GM18498 (cell line): Measurements from ENCODE around the gene MATN4.
"Not testable (repeated sequence)": the region's sequence is repeated elsewhere in the genome, so short reads cannot be mapped to it uniquely, and the experiment has no call there.

Source experiments
- ATAC-seq: cut with Tn5 transposase; IDR thresholded peaks from one replicate; pipeline ENCODE4 v1.9.1; 2021; ENCODE audit warnings: mild to moderate bottlenecking, moderate library complexity; ENCODE audit not compliant: unreplicated experiment

The MATN4 gene, protein sequence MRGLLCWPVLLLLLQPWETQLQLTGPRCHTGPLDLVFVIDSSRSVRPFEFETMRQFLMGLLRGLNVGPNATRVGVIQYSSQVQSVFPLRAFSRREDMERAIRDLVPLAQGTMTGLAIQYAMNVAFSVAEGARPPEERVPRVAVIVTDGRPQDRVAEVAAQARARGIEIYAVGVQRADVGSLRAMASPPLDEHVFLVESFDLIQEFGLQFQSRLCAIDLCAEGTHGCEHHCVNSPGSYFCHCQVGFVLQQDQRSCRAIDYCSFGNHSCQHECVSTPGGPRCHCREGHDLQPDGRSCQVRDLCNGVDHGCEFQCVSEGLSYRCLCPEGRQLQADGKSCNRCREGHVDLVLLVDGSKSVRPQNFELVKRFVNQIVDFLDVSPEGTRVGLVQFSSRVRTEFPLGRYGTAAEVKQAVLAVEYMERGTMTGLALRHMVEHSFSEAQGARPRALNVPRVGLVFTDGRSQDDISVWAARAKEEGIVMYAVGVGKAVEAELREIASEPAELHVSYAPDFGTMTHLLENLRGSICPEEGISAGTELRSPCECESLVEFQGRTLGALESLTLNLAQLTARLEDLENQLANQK

DNA sequence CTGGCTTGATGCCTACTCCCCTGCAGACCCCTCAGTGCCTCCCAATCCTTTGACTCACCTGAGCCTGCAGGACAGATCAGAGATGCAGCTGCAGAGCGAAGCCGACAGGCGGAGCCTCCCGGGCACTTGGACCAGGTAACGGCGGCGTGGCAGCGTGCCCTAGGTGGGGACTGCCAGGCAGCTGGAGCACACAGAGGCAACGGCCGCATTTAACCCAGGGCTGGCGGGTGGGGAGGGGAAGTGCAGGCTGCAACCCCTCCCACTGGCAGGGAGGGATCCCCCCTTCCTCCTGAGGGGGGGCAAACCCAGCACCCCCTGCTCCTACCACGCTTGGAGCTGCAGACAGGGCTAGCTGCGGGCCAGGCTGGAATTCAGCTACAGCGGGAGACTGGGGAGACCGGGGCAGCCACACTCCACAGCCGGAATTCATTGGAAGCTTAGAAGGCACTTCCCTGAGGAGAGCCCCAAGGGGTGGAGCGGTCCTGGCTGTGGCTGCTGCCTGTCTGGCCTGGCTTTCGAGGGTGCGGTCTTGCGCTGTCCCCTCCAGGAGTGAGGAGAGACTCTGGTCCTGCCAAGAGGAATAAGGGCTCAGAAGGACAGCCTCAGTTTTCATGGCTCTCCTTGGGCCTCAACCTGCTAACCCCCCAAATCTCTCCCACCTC is at the start of gene MATN4:
TSS of gene MATN4 (minus strand) at position 183 of the 662 bp plus-strand sequence. CDS start 2,717 bp downstream, outside the sequence.
- ATAC-seq = no peak

DNA sequence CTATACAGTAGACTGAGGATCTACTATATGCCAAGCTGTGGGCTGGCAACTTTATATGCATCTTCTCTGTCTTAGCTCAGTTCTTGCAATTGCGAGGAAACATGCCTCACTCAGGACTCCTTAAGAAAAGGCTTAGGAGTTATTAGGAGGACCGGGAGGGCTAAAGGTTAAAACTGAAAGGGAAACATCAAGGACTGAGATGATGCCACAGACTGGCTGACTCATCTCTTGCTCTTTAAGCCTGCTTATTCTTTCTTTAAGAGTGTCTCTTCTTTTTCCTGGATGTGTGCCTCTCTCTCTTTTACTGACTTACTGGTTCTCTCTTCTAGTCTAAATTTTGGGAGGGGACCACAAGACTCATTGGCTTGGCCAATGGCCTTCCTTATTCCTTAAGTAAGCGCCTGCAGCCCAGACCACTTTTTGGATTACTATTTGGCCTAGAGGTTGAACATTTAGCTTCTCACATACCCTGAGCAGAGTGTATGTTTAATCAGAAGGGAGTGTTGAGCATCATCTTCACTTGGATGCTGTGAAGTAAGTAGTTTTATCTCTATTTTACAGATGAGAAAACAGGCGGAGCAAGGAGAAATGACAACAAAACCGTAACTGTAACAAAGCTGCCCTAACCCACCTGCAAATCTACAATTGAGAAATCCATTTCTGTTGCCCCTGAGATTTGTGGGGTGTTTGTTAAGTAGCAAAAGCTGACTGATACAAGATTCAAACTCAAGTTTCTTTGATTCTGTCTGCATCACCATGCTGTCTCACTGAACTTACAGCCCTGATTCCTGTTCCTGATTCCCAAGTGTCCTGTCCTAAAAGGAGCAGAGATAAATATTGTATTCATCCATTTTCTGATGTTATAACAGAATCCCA is 47.3 kb upstream of the MATN4 start:
- no peak for ATAC-seq

DNA sequence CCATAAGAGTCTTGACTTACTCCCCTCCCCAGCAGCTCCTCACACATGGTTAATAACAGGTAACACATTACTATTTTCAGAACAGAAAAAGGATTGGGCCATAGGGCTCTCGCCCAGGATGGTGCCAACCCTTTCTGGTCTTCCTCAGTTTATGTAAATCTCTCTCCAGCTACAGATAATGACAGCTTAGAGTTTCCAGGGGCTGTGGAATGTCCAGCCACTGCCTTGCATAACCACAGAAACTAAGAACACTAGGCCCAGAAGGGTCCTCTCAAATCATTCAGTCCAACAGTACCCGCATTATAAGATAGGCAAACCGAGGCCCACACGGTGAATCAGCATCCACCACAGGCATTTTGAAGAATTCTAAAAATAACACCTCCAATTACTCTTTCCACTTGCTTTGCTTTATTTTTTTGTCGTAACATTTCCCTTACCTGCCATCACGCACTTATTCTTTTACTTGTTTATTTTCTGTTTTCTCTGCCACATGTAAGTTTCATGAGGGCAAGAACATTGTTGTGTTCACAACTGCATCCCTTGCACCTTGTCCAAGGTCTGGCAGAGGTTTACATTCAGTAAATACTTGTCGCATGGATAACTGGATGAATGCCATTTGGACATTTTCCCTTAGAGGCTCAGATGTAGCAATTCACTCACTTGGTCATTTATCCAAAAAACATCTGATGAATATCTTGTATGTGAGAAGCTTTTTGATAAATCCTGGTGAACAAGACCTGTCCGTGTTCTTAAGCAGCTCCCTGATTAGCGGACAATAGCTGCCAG is 46.5 kb upstream of the MATN4 start:
- ATAC-seq = no peak

DNA sequence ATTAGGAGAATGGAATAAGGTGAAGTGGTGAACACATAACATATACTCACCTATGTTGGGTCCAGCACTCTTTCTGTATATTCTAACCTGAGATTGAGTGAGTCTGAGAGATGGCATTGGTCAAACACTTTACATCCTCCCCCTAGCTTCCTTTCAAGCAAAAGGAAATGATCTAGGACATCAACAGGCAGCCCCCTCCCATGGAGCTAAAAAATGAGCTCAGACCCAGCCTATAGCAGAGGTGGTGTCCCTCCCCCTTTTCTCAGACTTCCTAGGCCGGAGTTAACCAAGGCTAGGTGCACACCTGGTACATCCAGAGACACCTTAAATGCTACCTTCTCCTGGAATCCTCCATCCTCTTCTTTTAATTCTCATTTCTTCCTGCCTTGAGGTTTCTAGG is 45.6 kb upstream of the MATN4 start:
- ATAC-seq = no peak

DNA sequence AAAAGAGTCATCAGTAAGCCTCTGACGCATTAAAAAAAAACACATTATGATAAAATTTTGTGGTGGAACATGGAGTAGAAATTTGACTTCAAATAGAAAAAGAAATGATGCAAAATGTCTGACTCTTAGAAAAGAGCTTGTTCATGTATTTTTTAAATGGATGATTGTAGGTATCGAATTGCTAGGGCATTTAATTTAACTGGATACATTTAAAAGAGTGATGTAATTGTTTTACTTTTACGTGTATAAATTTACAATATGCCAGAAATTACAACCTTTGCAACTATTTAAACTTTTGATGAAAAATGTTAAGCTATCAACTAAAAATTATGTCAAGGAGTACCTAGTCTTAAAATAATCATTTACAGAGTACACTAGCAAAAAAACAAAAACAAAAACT is 44.6 kb upstream of the MATN4 start:
- no peak for ATAC-seq

DNA sequence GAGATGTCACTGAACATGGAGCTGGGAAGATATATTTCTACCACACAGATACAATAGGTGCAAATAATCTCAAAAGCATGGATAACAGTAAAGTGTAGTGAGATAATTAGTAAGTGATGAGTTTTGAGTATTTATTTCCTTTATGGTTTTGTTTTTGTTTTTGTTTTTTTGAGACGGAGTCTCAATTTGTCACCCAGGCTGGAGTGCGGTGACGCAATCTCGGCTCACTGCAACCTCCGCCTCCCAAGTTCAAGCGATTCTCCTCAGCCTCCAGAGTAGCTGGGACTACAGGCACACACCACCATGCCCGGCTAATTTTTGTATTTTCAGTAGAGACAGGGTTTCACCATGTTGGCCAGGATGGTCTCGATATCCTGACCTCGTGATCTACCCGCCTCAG is 42.7 kb upstream of the MATN4 start:
- ATAC-seq = not testable (repeated sequence)

DNA sequence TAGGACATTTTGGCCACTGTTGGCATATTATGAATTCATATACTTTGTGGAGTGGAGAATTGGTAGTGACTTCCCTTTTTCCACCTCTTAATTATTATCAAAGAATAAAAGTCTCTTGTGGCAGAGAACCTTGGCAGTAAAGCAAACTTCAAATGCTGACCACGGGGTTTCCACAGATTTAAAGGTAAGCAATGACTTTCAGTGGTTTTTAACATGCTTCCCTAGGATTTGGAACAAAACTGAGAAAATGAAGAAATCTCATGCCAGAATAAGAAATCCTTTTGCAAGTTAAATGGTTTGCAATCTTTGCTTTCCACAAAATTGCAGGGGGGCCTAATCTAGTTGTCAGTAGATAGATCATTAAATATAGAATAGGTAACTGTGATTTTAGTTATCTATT is 42.1 kb upstream of the MATN4 start:
- ATAC-seq = no peak

DNA sequence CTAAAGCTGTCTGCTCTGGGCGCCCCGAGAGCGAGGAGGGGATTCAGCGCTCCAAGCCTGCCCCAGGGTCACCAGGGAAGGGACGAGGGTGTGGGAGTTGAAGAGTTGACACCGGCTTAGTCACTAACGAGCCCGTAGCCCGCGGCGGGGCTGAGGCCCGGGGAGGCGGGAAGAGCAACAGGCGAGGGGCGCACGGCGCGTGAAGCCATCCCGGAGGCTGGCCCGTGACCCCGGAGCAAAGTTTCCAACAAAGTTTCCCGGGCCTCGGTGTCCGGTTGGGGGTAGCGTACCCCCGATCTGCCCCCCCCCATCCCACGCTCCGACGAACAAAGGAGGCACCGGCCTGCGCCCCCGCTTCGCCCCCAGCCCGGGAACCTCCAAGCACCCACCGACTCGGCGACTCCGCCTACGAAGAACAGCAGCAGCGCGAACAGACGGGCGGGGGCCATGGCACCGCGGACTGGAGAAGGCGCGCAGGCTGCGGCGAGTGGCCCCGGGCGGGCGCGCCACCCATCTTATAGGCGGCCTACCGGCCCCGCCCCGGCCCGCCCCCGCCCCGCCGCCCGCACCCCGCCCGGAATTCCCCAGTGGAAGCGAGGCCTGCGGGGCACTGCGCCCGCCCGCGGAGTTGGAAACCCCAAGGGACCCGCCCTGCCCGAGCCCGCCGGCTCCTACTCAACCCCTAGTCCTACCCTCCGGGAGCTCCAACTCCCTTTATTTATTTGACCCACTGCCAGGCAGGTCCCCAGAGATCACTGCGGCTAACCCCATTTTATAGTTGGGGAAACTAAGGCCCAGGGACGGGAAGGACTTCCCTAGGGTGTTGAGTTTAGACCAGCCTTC is 40.1 kb upstream of the MATN4 start, which contains the start of gene SDC4:
TSS of gene SDC4 (minus strand) at position 489 of the 843 bp plus-strand sequence. CDS start at position 449, 40 bp downstream.
- peak; percentile 53 for ATAC-seq

DNA sequence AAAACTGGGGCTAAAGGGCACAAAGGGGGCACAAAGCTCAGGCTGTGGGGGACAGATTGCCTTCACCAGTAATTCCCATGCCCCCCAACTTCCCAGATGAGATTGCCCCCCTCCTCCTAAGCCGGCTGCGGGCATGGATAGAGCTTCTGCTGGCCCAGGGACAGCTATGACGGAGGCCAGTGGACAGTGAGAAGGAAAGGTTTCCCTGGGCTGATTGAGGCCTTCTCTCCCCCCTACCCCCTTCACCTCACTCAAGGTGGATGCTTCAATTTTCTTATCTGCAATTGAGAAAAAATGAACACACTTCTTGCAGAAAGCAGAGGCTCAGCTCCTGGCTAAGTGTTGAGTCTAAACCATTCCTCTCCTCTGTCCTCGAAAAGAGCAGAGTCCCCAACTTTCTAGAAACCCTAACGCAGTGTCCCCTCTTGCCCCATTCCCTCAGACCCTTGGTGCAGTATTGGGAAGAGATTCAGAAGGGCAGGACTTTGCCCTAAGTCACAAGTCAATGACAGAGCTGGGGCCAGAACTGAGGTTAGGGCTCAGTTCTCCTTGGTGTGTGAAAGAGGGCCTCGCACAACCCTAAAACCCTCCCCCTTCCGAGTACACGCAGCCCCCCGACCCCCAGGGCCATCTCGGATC is 39.3 kb upstream of the MATN4 start:
- ATAC-seq = no peak

DNA sequence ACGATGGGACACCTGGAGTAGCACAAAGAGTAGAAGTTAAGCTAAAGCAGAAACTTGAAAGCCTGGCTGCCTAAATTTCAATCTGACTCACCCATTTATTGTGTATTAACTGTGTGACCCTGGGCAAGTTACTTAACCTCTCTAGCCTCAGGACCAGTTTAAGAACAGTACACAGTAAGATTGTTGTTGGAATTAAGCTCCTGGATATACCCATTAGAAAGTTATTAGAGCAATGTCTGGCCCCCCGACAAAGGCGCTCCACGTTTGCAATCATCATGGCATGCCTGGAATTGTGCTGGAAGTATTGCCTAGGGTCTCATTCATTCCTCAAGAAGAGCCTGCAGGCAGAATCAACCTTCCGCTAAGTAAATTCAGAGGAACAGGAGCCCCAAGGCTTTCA is 38.8 kb upstream of the MATN4 start:
- no peak for ATAC-seq

DNA sequence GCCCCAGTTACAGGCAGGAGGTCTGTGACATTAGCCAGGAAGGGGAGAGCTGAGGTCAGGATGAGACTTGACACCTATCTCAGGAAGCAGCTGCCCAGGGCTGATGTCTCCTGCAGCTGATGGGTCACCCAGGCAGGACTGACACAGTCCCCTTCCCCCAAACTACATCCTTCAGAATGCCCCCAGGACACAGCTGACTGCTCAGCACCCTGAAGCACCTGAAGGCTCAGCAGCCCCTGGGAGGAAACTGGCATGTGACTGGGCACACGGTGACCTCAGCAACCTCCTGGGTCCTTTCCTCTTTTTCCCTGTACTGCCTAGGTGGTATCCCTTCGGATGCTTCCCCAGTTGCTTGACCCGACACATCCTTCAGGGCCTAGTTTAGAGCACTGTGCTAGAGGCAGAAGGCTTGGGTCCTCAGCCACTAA is 38.2 kb upstream of the MATN4 start:
- no peak for ATAC-seq

DNA sequence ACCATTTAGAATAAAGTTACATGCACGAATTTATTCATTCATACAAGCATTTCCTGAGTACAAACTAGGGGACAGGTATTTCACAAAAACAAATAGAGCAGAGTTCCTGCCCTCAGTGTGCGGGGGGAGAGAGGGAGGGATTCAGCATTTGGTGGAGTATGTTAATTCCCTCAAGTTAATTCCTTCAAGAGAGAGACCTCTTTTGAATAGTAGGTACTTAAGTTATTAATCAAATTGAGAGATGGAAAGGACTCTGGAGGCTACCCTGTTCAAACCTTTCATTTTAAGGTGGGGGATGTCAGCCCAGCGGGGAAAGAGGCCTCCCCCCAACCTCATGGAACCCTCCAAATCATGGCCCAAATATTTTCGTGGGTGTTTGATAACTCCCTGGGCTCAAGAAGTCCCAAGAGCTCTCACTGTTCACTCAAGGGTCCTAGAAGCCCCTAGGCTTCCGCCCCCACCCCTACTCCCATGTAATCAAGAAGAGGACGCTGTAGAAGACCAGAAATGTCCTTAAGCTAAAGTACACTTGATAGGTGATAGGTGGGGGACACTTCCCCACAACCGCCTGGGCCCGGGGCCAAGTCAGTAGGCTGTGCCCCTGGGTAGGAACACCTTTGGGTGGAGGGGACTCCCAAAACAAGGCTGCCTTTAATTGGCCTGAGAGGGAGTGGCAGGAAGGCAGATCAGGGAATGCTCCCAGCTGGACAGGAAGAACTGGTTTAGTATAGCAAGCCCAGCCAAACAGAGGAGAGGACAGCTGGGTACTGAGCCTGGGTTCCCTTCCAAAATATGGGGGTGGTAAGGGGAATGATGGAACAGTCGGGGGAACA is 37.2 kb upstream of the MATN4 start:
- no peak for ATAC-seq

DNA sequence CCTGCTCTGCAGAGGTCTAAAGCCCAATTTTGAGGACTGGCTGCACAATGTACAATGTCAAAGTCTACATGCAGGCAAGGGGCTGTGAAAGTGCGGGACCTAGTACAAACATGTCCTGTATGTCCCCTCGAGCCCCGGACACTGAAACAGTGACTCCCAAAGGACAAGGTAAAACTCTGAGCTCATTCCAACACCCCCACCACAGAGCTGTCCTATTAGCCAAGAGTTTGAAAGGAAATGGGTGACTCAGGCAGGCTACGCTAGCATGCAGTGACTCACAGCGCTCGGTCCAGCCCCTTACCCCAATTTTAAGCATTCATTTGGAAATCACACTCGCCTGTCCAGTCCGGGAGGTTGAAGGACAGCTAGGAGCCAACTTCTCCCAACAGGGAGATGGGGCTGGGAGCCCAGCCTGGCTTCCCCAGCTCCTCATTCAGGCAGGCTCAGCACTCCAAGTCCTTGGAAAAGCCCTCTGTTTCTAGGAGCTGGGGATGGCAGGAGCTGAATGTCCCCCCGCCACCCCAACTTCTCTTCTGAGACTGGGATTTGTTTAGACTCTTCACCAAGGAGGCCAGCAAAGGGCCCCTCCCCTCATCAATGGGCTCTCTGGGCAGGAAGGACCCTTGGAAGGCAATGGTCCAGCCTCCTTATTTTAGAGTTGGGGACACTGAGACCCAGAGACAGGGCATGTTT is 36.2 kb upstream of the MATN4 start:
- no peak for ATAC-seq

DNA sequence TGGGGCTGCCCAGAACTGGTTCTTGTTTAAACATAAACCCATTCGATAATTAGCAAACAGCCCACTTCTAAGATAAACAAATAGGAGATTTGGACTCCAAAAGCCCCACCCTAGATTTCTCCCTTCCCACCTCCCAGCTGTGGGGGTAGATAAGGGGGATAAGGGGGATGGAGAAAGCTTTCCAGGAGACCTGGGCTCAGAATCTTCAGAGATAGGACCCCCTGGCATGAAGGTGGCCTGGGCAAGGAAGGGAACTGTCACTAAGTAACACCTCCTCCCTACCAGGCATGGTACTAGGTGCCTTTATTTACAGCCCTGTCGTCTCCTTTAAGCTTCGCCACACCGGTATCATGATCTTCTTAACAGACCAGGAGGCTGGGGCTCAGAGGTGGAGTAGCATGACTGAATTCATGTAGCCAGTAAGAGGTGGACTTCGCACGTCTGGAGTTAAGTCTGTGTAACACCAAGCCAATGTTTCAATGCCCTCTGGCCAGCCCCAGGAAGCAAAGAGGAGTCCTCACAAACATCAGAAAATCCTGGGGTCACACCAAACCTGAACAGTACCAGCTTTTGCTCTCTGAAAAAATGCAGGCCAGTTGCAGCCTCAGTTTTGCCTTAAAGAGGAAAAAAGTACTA is 35.6 kb upstream of the MATN4 start:
- ATAC-seq = no peak

DNA sequence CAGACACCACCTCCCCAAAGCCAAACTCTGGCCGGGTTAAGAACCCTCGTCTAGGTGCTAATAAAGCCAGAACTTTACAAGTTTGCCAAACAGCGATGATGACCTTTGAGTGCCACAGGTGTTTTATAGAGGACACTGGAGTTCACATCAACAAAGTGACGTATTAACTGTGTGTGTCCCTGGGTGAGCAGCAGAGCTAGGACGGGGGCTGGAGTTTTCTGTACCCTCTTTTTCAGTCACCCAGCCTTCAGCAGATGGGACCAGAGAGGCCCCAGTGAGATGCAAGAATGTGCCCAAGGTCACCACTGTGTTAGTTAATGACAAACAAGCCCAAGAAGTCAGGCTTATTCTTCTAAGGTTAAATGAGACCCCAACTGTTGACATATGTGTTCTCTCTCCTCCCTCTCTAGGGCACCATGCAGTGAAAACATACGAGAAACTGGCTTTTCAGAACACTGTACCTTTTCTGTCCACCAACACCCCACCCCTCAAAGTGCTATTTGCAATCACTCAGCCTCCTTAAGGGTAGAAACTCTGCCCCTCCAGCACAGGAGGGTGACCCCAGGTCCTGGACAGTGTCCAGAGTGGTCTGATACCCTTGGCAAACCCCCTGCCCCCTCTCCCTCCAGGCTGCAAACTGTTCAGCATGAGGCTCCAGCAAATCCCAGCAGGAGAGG is 34.9 kb upstream of the MATN4 start:
- ATAC-seq = no peak
